ENCODE results near the gene RNF44.

- TF ChIP-seq CTCF (IDR thresholded peaks at IDR 0.05; ENCODE audit: poor library complexity): no peak
- no peak for TF ChIP-seq EZH2phosphoT487 (IDR thresholded peaks at IDR 0.05; ENCODE audit: low read depth, severe bottlenecking, unreplicated experiment)
- no peak for TF ChIP-seq EZH2 (IDR thresholded peaks at IDR 0.05; ENCODE audit: borderline replicate concordance)
Observed at GRCh38 chr5:176583076-176583475, 45.9 kb upstream of the RNF44 start.

Measured in hepatocyte (in vitro differentiated cells).